ENCODE data around the gene LRRC23.
A peak's percentile ranks its signal among the peaks of the same experiment; 100 is the strongest.
"Not testable (repeated sequence)": the region's sequence is repeated elsewhere in the genome, so short reads cannot be mapped to it uniquely, and the experiment has no call there.

The LRRC23 gene

GRCh38 chr12:6861391-6861790 lies 43.2 kb upstream of the LRRC23 start:
- Mint-ChIP-seq H3K36me3 (ENCODE audit: low read depth) (peaks cover 73% of the 10 kb centered on the region), H3K4me3 (no peak overlapping the region), H3K27me3 (ENCODE audit: low read depth) (peaks cover 3% of the 10 kb centered on the region), H3K9me3 (no peaks in the 10 kb centered on the region), H3K27ac (no peak overlapping the region), H3K4me1 (peaks cover 2% of the 10 kb centered on the region)
- TF ChIP-seq, protein P1, sequence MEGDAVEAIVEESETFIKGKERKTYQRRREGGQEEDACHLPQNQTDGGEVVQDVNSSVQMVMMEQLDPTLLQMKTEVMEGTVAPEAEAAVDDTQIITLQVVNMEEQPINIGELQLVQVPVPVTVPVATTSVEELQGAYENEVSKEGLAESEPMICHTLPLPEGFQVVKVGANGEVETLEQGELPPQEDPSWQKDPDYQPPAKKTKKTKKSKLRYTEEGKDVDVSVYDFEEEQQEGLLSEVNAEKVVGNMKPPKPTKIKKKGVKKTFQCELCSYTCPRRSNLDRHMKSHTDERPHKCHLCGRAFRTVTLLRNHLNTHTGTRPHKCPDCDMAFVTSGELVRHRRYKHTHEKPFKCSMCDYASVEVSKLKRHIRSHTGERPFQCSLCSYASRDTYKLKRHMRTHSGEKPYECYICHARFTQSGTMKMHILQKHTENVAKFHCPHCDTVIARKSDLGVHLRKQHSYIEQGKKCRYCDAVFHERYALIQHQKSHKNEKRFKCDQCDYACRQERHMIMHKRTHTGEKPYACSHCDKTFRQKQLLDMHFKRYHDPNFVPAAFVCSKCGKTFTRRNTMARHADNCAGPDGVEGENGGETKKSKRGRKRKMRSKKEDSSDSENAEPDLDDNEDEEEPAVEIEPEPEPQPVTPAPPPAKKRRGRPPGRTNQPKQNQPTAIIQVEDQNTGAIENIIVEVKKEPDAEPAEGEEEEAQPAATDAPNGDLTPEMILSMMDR (IDR thresholded peaks at IDR 0.05; ENCODE audit: unreplicated experiment in 3 of 3) = no peak

DNA sequence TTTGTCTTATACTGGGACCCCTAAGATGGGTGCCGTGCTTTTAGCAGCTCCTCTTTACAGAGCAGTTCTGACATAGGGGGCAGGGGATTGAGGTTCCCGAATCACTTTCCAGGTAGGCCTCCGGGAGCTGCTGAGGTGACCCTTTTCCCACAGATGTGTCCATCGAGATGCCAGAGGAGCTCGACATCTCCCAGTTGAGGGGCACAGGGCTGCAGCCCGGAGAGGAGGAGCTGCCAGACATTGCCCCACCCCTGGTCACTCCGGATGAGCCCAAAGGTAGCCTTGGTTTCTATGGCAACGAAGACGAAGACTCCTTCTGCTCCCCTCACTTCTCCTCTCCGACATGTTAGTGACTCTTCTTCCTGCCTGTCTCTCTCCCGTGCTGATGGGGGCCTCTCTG lies 41.6 kb upstream of the LRRC23 start:
- Mint-ChIP-seq H3K36me3 (ENCODE audit: low read depth) (peaks cover 61% of the 10 kb centered on the region), H3K27ac (no peak overlapping the region), H3K4me1 (peaks cover 5% of the 10 kb centered on the region), H3K9me3 (no peaks in the 10 kb centered on the region), H3K4me3 (no peak overlapping the region), H3K27me3 (ENCODE audit: low read depth) (peaks cover 3% of the 10 kb centered on the region)
- TF ChIP-seq, protein P1 (IDR thresholded peaks at IDR 0.05; ENCODE audit: unreplicated experiment in 3 of 3) = no peak

DNA sequence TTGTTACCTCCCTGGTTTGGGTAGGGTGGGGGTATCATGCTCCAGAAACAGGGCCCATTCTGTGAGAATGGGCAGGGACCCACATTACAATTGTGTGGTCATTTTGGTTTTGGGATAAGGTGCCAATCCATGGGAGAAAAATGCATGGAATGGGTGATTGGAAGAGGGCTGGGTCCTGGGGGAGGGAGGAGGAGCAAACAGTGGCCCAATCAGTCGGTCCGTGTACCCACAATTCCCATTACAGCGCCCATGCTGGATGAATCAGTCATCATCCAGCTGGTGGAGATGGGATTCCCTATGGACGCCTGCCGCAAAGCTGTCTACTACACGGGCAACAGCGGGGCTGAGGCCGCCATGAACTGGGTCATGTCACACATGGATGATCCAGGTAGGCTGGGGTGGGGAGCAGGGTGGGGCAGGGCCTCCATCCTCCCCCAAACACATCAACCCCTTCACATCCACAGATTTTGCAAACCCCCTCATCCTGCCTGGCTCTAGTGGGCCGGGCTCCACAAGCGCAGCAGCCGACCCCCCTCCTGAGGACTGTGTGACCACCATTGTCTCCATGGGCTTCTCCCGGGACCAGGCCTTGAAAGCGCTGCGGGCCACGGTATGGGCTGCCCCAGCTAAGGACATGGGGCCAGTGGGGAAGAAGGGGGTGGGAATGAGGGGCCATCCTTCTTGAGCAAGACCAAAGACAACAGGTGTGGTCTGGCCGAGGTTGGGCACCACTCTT lies 40.9 kb upstream of the LRRC23 start:
- no peak overlapping the region for H3K27ac Mint-ChIP-seq
- peaks cover 6% of the 10 kb centered on the region for H3K27me3 Mint-ChIP-seq (ENCODE audit: low read depth)
- H3K36me3 Mint-ChIP-seq (ENCODE audit: low read depth) = peaks cover 58% of the 10 kb centered on the region
- peaks cover 11% of the 10 kb centered on the region for H3K4me1 Mint-ChIP-seq
- TF ChIP-seq, protein P1 (IDR thresholded peaks at IDR 0.05; ENCODE audit: unreplicated experiment in 3 of 3) = no peak
- H3K9me3 Mint-ChIP-seq = no peaks in the 10 kb centered on the region
- H3K4me3 Mint-ChIP-seq = peak overlapping the region in 1 of 3 experiments; percentile 44

GRCh38 chr12:6865307-6865706 lies 39.3 kb upstream of the LRRC23 start:
- Mint-ChIP-seq H3K4me1 (peaks cover 24% of the 10 kb centered on the region), H3K36me3 (ENCODE audit: low read depth) (peaks cover 63% of the 10 kb centered on the region), H3K4me3 (peak overlapping the region; percentile 48 to 78 (median 75)), H3K27ac (peak overlapping the region in 1 of 3 experiments; percentile 30)
- H3K9me3 Mint-ChIP-seq; H3K27me3 Mint-ChIP-seq (ENCODE audit: low read depth): not testable (repeated sequence)

GRCh38 chr12:6866163-6866919 lies 38.3 kb upstream of the LRRC23 start:
- TF ChIP-seq, protein P1 (IDR thresholded peaks at IDR 0.05; ENCODE audit: unreplicated experiment in 3 of 3) = no peak
- H3K4me1 Mint-ChIP-seq = peaks cover 29% of the 10 kb centered on the region
- H3K36me3 Mint-ChIP-seq (ENCODE audit: low read depth) = peaks cover 58% of the 10 kb centered on the region
- no peaks in the 10 kb centered on the region for H3K9me3 Mint-ChIP-seq
- H3K4me3 Mint-ChIP-seq = peak overlapping the region; percentile 90 to 97 (median 96)
- H3K27me3 Mint-ChIP-seq (ENCODE audit: low read depth) = peaks cover 7% of the 10 kb centered on the region
- peak overlapping the region in 1 of 3 experiments; percentile 93 for H3K27ac Mint-ChIP-seq

DNA sequence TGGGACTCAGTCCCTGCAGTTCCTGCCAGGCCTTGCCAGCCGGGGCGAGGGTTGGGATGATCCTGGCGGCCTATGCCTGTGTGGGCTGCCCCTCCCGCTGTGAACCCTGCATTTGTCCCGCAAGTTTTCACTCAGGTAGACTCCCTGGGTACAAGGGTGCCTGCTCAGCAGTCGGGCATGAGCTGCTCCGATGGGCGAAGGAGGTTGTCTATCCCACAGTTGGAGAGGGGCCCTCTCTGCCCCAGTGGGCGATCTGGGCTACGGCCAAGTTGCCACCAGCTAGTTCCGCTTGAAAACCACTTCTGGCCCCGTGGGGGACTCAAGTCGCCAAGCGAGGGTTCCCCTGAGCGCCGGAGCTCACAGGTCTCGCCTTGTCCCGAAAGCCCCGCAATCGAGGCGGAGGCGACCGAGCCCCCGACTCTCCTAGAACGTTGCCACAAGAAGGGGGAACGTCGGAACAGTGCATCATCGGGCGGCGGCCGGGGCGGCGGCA lies 37.7 kb upstream of the LRRC23 start:
- H3K9me3 Mint-ChIP-seq = no peaks in the 10 kb centered on the region

More for the DNA sequence above, 37.7 kb upstream of the LRRC23 start:
- peaks cover 7% of the 10 kb centered on the region for H3K27me3 Mint-ChIP-seq (ENCODE audit: low read depth)
- peaks cover 55% of the 10 kb centered on the region for H3K36me3 Mint-ChIP-seq (ENCODE audit: low read depth)
- H3K4me1 Mint-ChIP-seq = peaks cover 32% of the 10 kb centered on the region
- H3K27ac Mint-ChIP-seq = peak overlapping the region; percentile 65 to 93 (median 91)
- H3K4me3 Mint-ChIP-seq = peak overlapping the region; percentile 90 to 97 (median 96)
- TF ChIP-seq, protein P1 (IDR thresholded peaks at IDR 0.05; ENCODE audit: unreplicated experiment in 3 of 3) = no peak

All from nephron (organoid).